ENCODE results near the gene PNPT1.

The PNPT1 gene

GRCh38 chr2:55610954-55611743 lies 82.5 kb downstream of the PNPT1 start:
- TF ChIP-seq CTCF (IDR thresholded peaks at IDR 0.05; ENCODE audit: low read depth, low read length), result no peak
- in situ Hi-C loops (cut with HindIII; ENCODE audit: low sequenced_read_pairs), result no loop called here
- DNase-seq (ENCODE audit: low read depth, low spot score), result no peak

GRCh38 chr2:55609938-55610578 lies 83.6 kb downstream of the PNPT1 start:
- no peak for DNase-seq (ENCODE audit: low read depth, low spot score)
- no peak for TF ChIP-seq CTCF (IDR thresholded peaks at IDR 0.05; ENCODE audit: low read depth, low read length)
- in situ Hi-C loops (cut with HindIII; ENCODE audit: low sequenced_read_pairs), result no loop called here
- no peak overlapping the region for H3K4me3 ChIP-seq (ENCODE audit: low read depth, low read length)

More at GRCh38 chr2:55610954-55611743, 82.5 kb downstream of the PNPT1 start:
- no peak overlapping the region for H3K4me3 ChIP-seq (ENCODE audit: low read depth, low read length)

GRCh38 chr2:55609193-55609794 lies 84.3 kb downstream of the PNPT1 start:
- H3K4me3 ChIP-seq (ENCODE audit: low read depth, low read length), result no peak overlapping the region
- in situ Hi-C loops (cut with HindIII; ENCODE audit: low sequenced_read_pairs), result no loop called here
- TF ChIP-seq CTCF (IDR thresholded peaks at IDR 0.05; ENCODE audit: low read depth, low read length), result no peak
- no peak for DNase-seq (ENCODE audit: low read depth, low spot score)

GRCh38 chr2:55607717-55608116 lies 85.9 kb downstream of the PNPT1 start:
- no peak for DNase-seq (ENCODE audit: low read depth, low spot score)
- in situ Hi-C loops (cut with HindIII; ENCODE audit: low sequenced_read_pairs), result no loop called here
- H3K4me3 ChIP-seq (ENCODE audit: low read depth, low read length), result no peak overlapping the region
- no peak for TF ChIP-seq CTCF (IDR thresholded peaks at IDR 0.05; ENCODE audit: low read depth, low read length)

GRCh38 chr2:55604027-55604565 lies 89.5 kb downstream of the PNPT1 start:
- in situ Hi-C loops (cut with HindIII; ENCODE audit: low sequenced_read_pairs), result no loop called here
- DNase-seq (ENCODE audit: low read depth, low spot score), result peak; percentile 39
- TF ChIP-seq CTCF (IDR thresholded peaks at IDR 0.05; ENCODE audit: low read depth, low read length), result no peak
- H3K4me3 ChIP-seq (ENCODE audit: low read depth, low read length), result no peak overlapping the region

GRCh38 chr2:55601849-55602248 lies 91.8 kb downstream of the PNPT1 start:
- in situ Hi-C loops (cut with HindIII; ENCODE audit: low sequenced_read_pairs), result no loop called here
- no peak for TF ChIP-seq CTCF (IDR thresholded peaks at IDR 0.05; ENCODE audit: low read depth, low read length)
- no peak overlapping the region for H3K4me3 ChIP-seq (ENCODE audit: low read depth, low read length)
- no peak for DNase-seq (ENCODE audit: low read depth, low spot score)
